HepG2 (cell line): ENCODE data around the gene UBR3. TPM values are rescaled to one million over a fixed set of nuclear protein-coding genes. Genes with fewer than 3 reads are reported as not detected.

Experiments
- ATAC-seq: fragments of 200-7000 bp; cut with Tn5 transposase; 3 replicates; pipeline ENCODE4 v1.9.1; 2020; ENCODE audit warnings: mild to moderate bottlenecking, moderate library complexity
- BruUV-seq: library from RNA; stranded (reverse); fragments of 400-500 nt; replicated peaks from 2 replicates; lab custom pipeline; 2021; lab: Mats Ljungman, UMichigan
- CTCF ChIA-PET: fragments of 300-600 bp; formaldehyde crosslinking; extraction: SDS; loops from one replicate; lab custom pipeline; 2021; ENCODE audit warnings: low total read pairs, inconsistent platforms, low intra/inter-chr PET ratio; lab: Yijun Ruan, JAX
- POLR2A ChIA-PET: fragments of 350-600 bp; sonication (Branson Sonifier 250); formaldehyde crosslinking; loops from one replicate; lab custom pipeline; 2020; ENCODE audit warnings: antibody characterized with exemption, inconsistent platforms; lab: Yijun Ruan, JAX
- DNase-seq: peaks from one replicate; pipeline ENCODE4 v3.0.0-alpha.2; 2015; ENCODE audit warnings: low spot score
- FAIRE-seq: peaks from 3 replicates; lab custom pipeline; 2011; peaks lifted over from hg19 to GRCh38; lab: Jason Lieb, UNC
- H2AFZ ChIP-seq: one replicate; pipeline ENCODE4 v1.6.1; 2011; ENCODE audit warnings: low read length, inconsistent platforms
- H3K27ac ChIP-seq: fragments of 300-600 bp; 3 replicates; pipeline ENCODE4 v1.8.0; 2011; ENCODE audit warnings: mixed run types, mild to moderate bottlenecking, mixed read lengths, low read length, inconsistent platforms; ENCODE audit not compliant: insufficient read depth; ENCODE audit errors: extremely low read length
- H3K27me3 ChIP-seq, 2 experiments: fragments of 200-600 bp in 1 of 2; 2 replicates in 1 of 2; 3 replicates in 1 of 2; pipeline versions ENCODE4 v1.6.0 to v1.8.0; 2011; ENCODE audit warnings: low read length in 2 of 2, mild to moderate bottlenecking in 2 of 2, moderate library complexity in 2 of 2, inconsistent platforms in 1 of 2; ENCODE audit not compliant: insufficient read depth in 2 of 2, control insufficient read depth in 1 of 2
- H3K36me3 ChIP-seq, 2 experiments: fragments of 200-600 bp in 1 of 2; replicated peaks in 1 of 2; 2 replicates in 1 of 2; 3 replicates in 1 of 2; pipeline versions ENCODE4 v1.5.1 to v1.8.0; 2011; ENCODE audit warnings: low read length in 2 of 2, inconsistent platforms in 1 of 2; ENCODE audit not compliant: insufficient read depth in 2 of 2, control insufficient read depth in 1 of 2
- H3K4me1 ChIP-seq: 2 replicates; pipeline ENCODE4 v1.5.1; 2012; ENCODE audit warnings: low read length, inconsistent platforms; ENCODE audit not compliant: insufficient read depth
- H3K4me2 ChIP-seq: 2 replicates; pipeline ENCODE4 v1.6.0; 2011; ENCODE audit warnings: low read depth, low read length, inconsistent platforms
- H3K4me3 ChIP-seq, 3 experiments: fragments of 200-600 bp in 1 of 3; sonication (generic), shearing (Covaris generic) in 1 of 3; replicated peaks in 1 of 3; 2 replicates each; pipeline ENCODE4 v1.5.1; 2011 to 2016; ENCODE audit warnings: low read length in 3 of 3, inconsistent platforms in 2 of 3, low read depth in 2 of 3, mild to moderate bottlenecking in 2 of 3, control low read depth in 1 of 3, mixed read lengths in 1 of 3; ENCODE audit not compliant: insufficient read depth in 1 of 3
- H3K79me2 ChIP-seq: one replicate; pipeline ENCODE4 v1.6.1; 2011; ENCODE audit warnings: low read length, inconsistent platforms; ENCODE audit not compliant: insufficient read depth
- H3K9ac ChIP-seq: 2 replicates; pipeline ENCODE4 v1.6.0; 2011; ENCODE audit warnings: mild to moderate bottlenecking, low read depth, low read length, inconsistent platforms; ENCODE audit not compliant: insufficient read depth
- H3K9me3 ChIP-seq: 2 replicates; pipeline ENCODE4 v1.5.1; 2012; ENCODE audit warnings: mild to moderate bottlenecking, low read length
- H4K20me1 ChIP-seq: 2 replicates; pipeline ENCODE4 v1.6.0; 2011; ENCODE audit warnings: inconsistent platforms, mild to moderate bottlenecking, low read length, moderate library complexity; ENCODE audit not compliant: insufficient read depth
- ARNT ChIP-seq: fragments of 450-650 bp; IDR thresholded peaks from 2 replicates; pipeline ENCODE4 v1.6.1; 2017
- CBX2 ChIP-seq, 2 experiments: fragments of 200-600 bp in 1 of 2; sonication (generic); formaldehyde crosslinking in 1 of 2; IDR thresholded peaks; 2 replicates each; pipeline versions ENCODE4 v1.7.0 to v1.8.1; 2018 to 2022; ENCODE audit warnings: low read depth in 2 of 2, low read length in 1 of 2, mild to moderate bottlenecking in 1 of 2, missing genetic modification reagents in 1 of 2
- CEBPB ChIP-seq: IDR thresholded peaks from 2 replicates; pipeline ENCODE4 v1.6.1; 2011; ENCODE audit warnings: low read depth, low read length, improper control_type of control experiment, borderline replicate concordance
- CEBPG ChIP-seq: IDR thresholded peaks from 2 replicates; pipeline ENCODE4 v1.6.1; 2016
- IRX3 ChIP-seq: sonication (generic); formaldehyde crosslinking; IDR thresholded peaks from 2 replicates; pipeline ENCODE4 v1.8.1; 2023; ENCODE audit warnings: mild to moderate bottlenecking, low read depth, missing genetic modification reagents, borderline replicate concordance
- SOX13 ChIP-seq, 3 experiments: fragments of 450-650 bp in 1 of 3; sonication (generic) in 1 of 3; formaldehyde crosslinking in 1 of 3; IDR thresholded peaks in 2 of 3; conservative IDR thresholded peaks in 1 of 3; 2 replicates each; pipeline versions ENCODE4 v1.5.0 to v1.6.1; 2016 to 2020; ENCODE audit warnings: antibody characterized with exemption in 1 of 3, mild to moderate bottlenecking in 1 of 3, missing compliant biosample characterization in 1 of 3, missing genetic modification reagents in 1 of 3, moderate library complexity in 1 of 3
- WGBS: methylation state at CpG from one replicate; pipeline ENCODE4 v1.1.6; 2017; ENCODE audit warnings: low lambda C conversion rate; 5-methylcytosine and 5-hydroxymethylcytosine counted together
- in situ Hi-C: cut with HindIII; loops from 2 replicates; pipeline ENCODE4 v1.10.0; 2017; ENCODE audit warnings: low pct_unique_long_range_greater_than_20kb; ENCODE audit not compliant: extremely low pct_ligation_motif_present
- intact Hi-C: fragments of 100-400 bp; cut with micrococcal nuclease; formaldehyde crosslinking; loops from one replicate; pipeline ENCODE4 v1.10.0; 2022; ENCODE audit not compliant: unreplicated experiment
- polyA plus RNA-seq, 8 experiments: library from polyadenylated mRNA; depleted of rRNA in 3 of 8; stranded (reverse) in 7 of 8; unstranded in 1 of 8; fragments of >200 nt; fragmentation: Illumina TruSeq in 4 of 8; extraction: Trizol in 4 of 8; gene quantifications; 2 replicates each; pipeline versions ENCODE4 v1.2.1 to v1.2.3, GENCODE V29; 2011 to 2016; ENCODE audit warnings: low read depth in 4 of 8, missing spikeins in 1 of 8, mixed read lengths in 1 of 8; ENCODE audit not compliant: insufficient read depth in 1 of 8
- total RNA-seq, 5 experiments: library from RNA; depleted of rRNA; stranded (reverse); fragments of >200 nt; fragmentation: Illumina TruSeq; extraction: Trizol; gene quantifications; 2 replicates each; pipeline ENCODE4 v1.2.3, GENCODE V29; 2016; ENCODE audit warnings: low read depth in 1 of 5
- TF ChIP-seq, protein P1 (sequence below): sonication (generic); formaldehyde crosslinking; IDR thresholded peaks from 2 replicates; pipeline ENCODE4 v1.5.0; 2020; ENCODE audit warnings: mild to moderate bottlenecking, missing genetic modification reagents, moderate library complexity

The UBR3 gene
- total and polyA plus RNA-seq, 2 of the 13 experiments (the other 11 are each of a cell fraction or from before 2014, with no cell fraction given), result 15.1 to 28.0 TPM

DNA sequence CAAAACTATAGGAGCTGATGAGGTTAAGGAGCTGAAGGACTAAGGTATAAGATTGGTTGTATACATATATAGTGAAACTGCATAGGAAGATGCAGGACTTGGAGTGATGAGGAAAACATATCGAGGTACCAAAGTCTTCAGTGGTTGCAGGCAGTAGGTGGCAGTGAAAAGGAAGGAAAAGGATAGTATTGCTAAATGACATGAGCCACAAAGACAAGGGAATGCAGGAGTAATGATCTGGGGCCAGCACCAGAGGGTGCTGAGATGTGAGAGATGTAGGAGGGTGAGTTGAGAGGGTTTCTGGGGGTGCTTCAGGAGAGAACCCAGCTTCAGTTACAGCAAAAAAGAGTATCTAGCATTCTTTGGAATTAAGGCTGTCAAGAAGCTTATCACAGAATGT is 178.4 kb downstream of the UBR3 start:
- H3K79me2 ChIP-seq, result no peaks in the 10 kb centered on the region
- no peak overlapping the region for H2AFZ ChIP-seq
- H3K9ac ChIP-seq, result no peak overlapping the region
- H3K27ac ChIP-seq, result no peak overlapping the region
- 0 out of 2 replicates have a peak, but pooled peaks cover 6% of the 10 kb centered on the region for H3K4me1 ChIP-seq
- H3K9me3 ChIP-seq, result no peaks in the 10 kb centered on the region
- FAIRE-seq (no peak), DNase-seq (no peak), ATAC-seq (peak; percentile 65)
- 85% methylated on average over 1 of the region's 1 CpG for WGBS
- ChIA-PET POLR2A (no interaction called here), CTCF (no interaction called here)
- H3K4me2 ChIP-seq, result no peak overlapping the region
- H3K27me3 ChIP-seq, result no peaks in the 10 kb centered on the region; a peak in 1 of 5 replicates
- no peak overlapping the region for H3K4me3 ChIP-seq
- no peaks in the 10 kb centered on the region for H4K20me1 ChIP-seq
- intact Hi-C loops (no loop called here), in situ Hi-C loops (no loop called here)
- BruUV-seq, result no TSS peak
- TF ChIP-seq CBX2 (IDR thresholded peaks at IDR 0.05; ENCODE audit: low read depth, low read length) (no peak), CBX2 (CRISPR knock-in tag; IDR thresholded peaks at IDR 0.05; ENCODE audit: low read depth) (no peak)
- TF ChIP-seq, protein P1, sequence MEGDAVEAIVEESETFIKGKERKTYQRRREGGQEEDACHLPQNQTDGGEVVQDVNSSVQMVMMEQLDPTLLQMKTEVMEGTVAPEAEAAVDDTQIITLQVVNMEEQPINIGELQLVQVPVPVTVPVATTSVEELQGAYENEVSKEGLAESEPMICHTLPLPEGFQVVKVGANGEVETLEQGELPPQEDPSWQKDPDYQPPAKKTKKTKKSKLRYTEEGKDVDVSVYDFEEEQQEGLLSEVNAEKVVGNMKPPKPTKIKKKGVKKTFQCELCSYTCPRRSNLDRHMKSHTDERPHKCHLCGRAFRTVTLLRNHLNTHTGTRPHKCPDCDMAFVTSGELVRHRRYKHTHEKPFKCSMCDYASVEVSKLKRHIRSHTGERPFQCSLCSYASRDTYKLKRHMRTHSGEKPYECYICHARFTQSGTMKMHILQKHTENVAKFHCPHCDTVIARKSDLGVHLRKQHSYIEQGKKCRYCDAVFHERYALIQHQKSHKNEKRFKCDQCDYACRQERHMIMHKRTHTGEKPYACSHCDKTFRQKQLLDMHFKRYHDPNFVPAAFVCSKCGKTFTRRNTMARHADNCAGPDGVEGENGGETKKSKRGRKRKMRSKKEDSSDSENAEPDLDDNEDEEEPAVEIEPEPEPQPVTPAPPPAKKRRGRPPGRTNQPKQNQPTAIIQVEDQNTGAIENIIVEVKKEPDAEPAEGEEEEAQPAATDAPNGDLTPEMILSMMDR (CRISPR knock-in tag), result peak; percentile 18; the same call in 1 of the 2 replicates
- H3K36me3 ChIP-seq, result peaks cover 9 to 21% of the 10 kb centered on the region in 2 experiments

DNA sequence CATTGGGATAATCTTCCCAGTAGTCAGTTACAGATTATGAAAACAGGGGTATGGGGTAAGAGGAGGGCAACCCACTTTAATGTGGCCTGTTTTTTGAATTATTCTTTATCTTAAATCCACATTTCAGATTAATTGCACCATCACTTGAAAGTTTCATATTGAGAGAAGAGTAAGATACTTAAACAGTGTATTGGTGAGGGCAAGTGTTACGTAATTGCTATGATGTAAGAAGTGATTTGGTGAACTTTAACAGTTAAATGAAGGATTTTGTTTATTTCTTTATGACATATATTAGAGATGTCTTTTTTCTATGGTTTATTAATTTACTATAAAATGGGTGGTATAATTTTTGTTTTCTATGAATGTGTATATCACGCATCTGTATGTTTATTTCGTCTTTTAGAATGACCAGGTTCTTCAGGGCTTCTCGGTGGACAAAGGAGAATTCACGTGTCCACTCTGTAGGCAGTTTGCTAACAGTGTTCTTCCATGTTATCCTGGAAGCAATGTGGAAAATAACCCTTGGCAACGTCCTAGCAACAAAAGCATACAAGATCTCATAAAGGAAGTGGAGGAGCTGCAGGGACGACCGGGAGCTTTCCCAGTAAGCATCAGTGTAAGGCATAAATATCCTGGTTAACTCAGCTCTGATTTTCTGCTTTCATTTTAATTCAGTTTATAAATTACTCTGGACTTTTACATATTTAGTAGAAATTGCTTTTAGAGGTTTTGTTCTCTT is 179.5 kb downstream of the UBR3 start:
- Histone ChIP-seq H3K9me3 (no peaks in the 10 kb centered on the region), H3K79me2 (no peaks in the 10 kb centered on the region), H3K4me1 (0 out of 2 replicates have a peak, but pooled peaks cover 6% of the 10 kb centered on the region), H3K36me3 (peaks cover 9 to 18% of the 10 kb centered on the region in 2 experiments), H3K4me2 (no peak overlapping the region), H3K27me3 (no peaks in the 10 kb centered on the region; a peak in 1 of 5 replicates), H3K4me3 (no peak overlapping the region), H4K20me1 (no peaks in the 10 kb centered on the region), H3K9ac (no peak overlapping the region), H2AFZ (no peak overlapping the region), H3K27ac (no peak overlapping the region)
- BruUV-seq, result no TSS peak
- ATAC-seq (no peak), FAIRE-seq (no peak), DNase-seq (no peak)
- intact Hi-C loops (no loop called here), in situ Hi-C loops (no loop called here)
- TF ChIP-seq SOX13 (IDR thresholded peaks at IDR 0.05), result no peak
- no peak for TF ChIP-seq SOX13 (CRISPR knock-in tag; conservative IDR thresholded peaks at IDR 0.05 in 1 of 2, IDR thresholded peaks at IDR 0.05 in 1 of 2)
- TF ChIP-seq ARNT, result no peak
- TF ChIP-seq CEBPB, result peak; percentile 87
- TF ChIP-seq CEBPG, result peak; percentile 61; the same call in 1 of the 2 replicates
- no peak for TF ChIP-seq IRX3 (CRISPR knock-in tag)
- ChIA-PET POLR2A (interaction anchor here (0.6 kb wide), 1 partner anchor 720 kb away, joined by 3 read pairs; no protein-coding TSS in a partner anchor), CTCF (no interaction called here)
- 97% methylated on average over 8 of the region's 8 CpGs for WGBS
